Motor neuron (in vitro differentiated cells): ENCODE measurements around the gene SLC35E1. TPM values are rescaled to one million over a fixed set of nuclear protein-coding genes. Genes with fewer than 3 reads are reported as not detected.
A peak's percentile ranks its signal among the peaks of the same experiment; 100 is the strongest.

Source experiments
- ATAC-seq, 8 experiments: fragments of 200-7000 bp; cut with Tn5 transposase; replicated peaks in 6 of 8; 2 replicates each; pipeline ENCODE4 v1.8.0; 2021; ENCODE audit warnings: mild to moderate bottlenecking in 8 of 8, moderate library complexity in 8 of 8
- H3K27ac ChIP-seq, 2 donors: fragments of 250-450 bp; sonication (Bioruptor Pico); 2 replicates each; pipeline ENCODE4 v1.9.0; 2021; ENCODE audit warnings: antibody characterized with exemption in 2 of 2, mild to moderate bottlenecking in 2 of 2, moderate library complexity in 1 of 2
- H3K4me1 ChIP-seq, 2 donors: fragments of 250-450 bp; sonication (Bioruptor Pico); replicated peaks in 1 of 2; 2 replicates each; pipeline ENCODE4 v1.6.1; 2021; ENCODE audit warnings: antibody characterized with exemption in 2 of 2, mild to moderate bottlenecking in 2 of 2, moderate library complexity in 1 of 2
- H3K4me3 ChIP-seq, 5 donors: fragments of 250-450 bp; sonication (Bioruptor Pico); 2 replicates each; pipeline ENCODE4 v1.9.0; 2021; ENCODE audit warnings: antibody characterized with exemption in 5 of 5, mild to moderate bottlenecking in 5 of 5, moderate library complexity in 4 of 5
- WGBS, 10 experiments: fragments of 450-650 bp; shearing (Covaris generic); methylation state at CpG; one replicate each; pipeline ENCODE4 v1.0.0; 2022; 5-methylcytosine and 5-hydroxymethylcytosine counted together
- in situ Hi-C, 9 experiments: fragments of 400-800 bp; cut with MboI; loops; one replicate each; pipeline ENCODE4 v1.15.0; 2021; ENCODE audit warnings: low sequenced_read_pairs in 9 of 9, low pct_unique_long_range_greater_than_20kb in 2 of 9; ENCODE audit not compliant: unreplicated experiment in 9 of 9
- total RNA-seq, 8 experiments: library from RNA; unstranded; fragments of 300-600 nt; gene quantifications; 2 replicates each; pipeline versions ENCODE4 v1.2.3 to v1.2.4, GENCODE V29; 2022

Gene SLC35E1
- total RNA-seq = 10 to 100 TPM; 19.5 to 37.4 (median 29.2) TPM

DNA sequence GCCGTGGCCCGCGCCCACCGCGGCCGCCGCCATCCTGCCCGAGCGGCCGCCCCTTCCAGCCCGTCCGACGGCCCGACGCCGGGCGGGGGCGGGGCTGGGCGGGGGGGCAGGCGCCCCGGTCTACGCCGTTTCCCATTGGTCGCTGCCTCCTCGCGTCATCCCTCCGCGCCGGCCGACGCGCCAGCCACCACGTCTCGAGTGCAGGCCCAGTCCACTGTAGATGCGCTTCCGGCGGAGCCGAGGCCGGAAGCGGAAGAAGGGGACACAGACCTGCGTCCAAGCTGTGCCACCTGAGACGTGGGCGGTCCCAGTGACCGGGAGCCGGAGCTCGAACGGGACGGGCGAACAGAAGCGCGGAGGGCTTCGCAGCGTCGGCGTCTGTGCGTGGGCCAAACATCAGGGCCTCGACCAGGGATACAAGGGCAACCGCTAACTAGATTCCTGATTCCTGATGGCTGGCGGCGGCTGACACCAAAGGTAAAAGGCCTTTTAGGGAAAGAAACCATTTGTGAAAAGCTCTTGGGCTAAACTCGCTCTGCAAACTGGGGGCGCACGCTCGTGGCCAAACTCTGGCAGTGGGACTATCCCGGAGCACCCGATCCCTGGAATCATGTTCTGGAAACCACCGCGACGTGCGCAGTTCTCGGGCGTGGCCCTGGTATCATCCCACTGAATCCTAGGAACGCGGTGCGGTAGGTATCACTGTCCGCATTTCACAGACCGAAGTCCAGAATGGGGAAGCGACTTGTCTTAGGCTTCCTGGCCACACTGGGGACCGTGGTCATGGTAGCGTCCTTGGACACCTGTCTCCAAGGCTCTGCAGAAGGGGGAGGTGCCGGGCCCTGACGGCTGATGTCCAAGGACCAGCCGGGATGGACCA is at the start of gene SLC35E1:
Gene SLC35E1, minus strand, starts transcription at position 84 of the 880 bp plus-strand sequence. Its CDS starts 51 bp downstream, at position 33.
- in situ Hi-C loops = loop anchor here in 1 of 9 experiments (10.0 kb wide), 1 partner anchor 52 kb away; the partner anchor contains the start of gene MED26
- WGBS, 10 experiments = 0 to 4% (median 0%) methylated on average over 1 to 17 of the region's 83 CpGs; no CpG with 5 or more reads in 1 of the 10 experiments

GRCh38 chr19:16621165-16621800 is 49.1 kb upstream of the SLC35E1 start:
- Histone ChIP-seq H3K4me3 (no peak overlapping the region), H3K4me1 (peaks cover under 1 to 4% of the 10 kb centered on the region in 2 donors), H3K27ac (no peak overlapping the region)
- WGBS, 10 experiments = 20 to 100% (median 90%) methylated on average over 1 to 6 of the region's 7 CpGs; no CpG with 5 or more reads in 3 of the 10 experiments
- in situ Hi-C loops = loop anchor here in 1 of 9 experiments (10.0 kb wide), 1 partner anchor 46 kb away; the partner anchor contains the start of gene SLC35E1
- ATAC-seq = no peak

More for the DNA sequence above, at the start of gene SLC35E1:
- peak; percentile 90 to 97 (median 94) for ATAC-seq
- Histone ChIP-seq H3K4me1 (peaks cover 14 to 30% of the 10 kb centered on the region in 2 donors), H3K27ac (peak within 1 kb of the TSS; percentile 88 to 96), H3K4me3 (peak within 1 kb of the TSS; percentile 66 to 88 (median 74))

DNA sequence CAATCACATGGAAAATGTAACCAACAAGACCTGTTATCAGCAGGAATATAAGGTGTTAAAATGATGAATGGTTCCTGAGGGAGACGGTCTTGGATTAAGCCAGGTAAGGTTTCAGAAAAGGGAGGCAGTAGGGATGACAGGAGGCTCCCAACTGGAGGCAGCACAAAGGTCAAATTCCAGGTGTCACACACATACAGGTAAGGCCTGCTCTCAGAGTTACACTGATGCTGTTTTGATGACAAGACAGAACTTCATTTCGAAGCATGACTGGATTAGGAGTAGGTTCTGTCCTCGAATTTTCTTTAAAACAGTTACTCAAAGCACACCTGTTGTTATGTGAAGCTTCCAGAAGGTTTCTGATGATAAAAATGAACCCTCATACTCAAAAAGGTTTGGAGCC is 48.4 kb upstream of the SLC35E1 start:
- in situ Hi-C loops = loop anchor here in 1 of 9 experiments (10.0 kb wide), 1 partner anchor 46 kb away; the partner anchor contains the start of gene SLC35E1
- no peak overlapping the region for H3K4me3 ChIP-seq
- ATAC-seq = no peak
- H3K27ac ChIP-seq = no peak overlapping the region
- no peaks in the 10 kb centered on the region for H3K4me1 ChIP-seq
- 58 to 90% (median 80%) methylated on average over 2 to 3 of the region's 3 CpGs; no CpG with 5 or more reads in 3 of the 10 experiments for WGBS, 10 experiments

DNA sequence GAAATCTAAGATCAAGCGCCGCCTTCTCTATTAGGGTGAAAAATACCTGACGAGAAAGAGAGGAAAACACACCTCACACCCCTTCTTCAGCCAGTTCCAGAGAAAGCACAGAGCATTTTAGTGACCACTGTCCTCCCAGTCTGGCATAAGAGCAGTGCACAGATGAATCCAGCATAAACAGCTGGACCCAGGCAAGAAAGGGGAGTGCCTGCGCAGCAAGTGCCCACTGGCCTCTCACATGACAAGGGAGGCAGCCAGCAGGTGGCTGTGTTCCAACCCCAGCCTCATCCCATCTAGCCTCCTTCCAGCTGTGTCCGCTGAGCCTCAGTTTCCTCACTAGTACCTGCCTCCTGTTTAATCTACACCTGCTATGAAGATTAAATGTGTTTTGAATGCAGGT is 47.8 kb upstream of the SLC35E1 start:
- in situ Hi-C loops = loop anchor here in 1 of 9 experiments (10.0 kb wide), 1 partner anchor 45 kb away; the partner anchor contains the start of gene SLC35E1
- no peak overlapping the region for H3K4me3 ChIP-seq
- H3K27ac ChIP-seq = no peak overlapping the region
- WGBS, 10 experiments = 80 to 100% (median 87%) methylated on average over 1 to 3 of the region's 5 CpGs; no CpG with 5 or more reads in 7 of the 10 experiments
- H3K4me1 ChIP-seq = no peaks in the 10 kb centered on the region
- peak in 4 of 8 experiments; percentile 8 to 28 (median 12) for ATAC-seq

- no peak overlapping the region for H3K4me3 ChIP-seq
- no peak overlapping the region for H3K27ac ChIP-seq
- peak in 7 of 8 experiments; percentile 6 to 56 (median 18) for ATAC-seq
- in situ Hi-C loops = no loop called here
- 0 to 93% (median 62%) methylated on average over 1 to 3 of the region's 7 CpGs; no CpG with 5 or more reads in 4 of the 10 experiments for WGBS, 10 experiments
- H3K4me1 ChIP-seq = no peaks in the 10 kb centered on the region
These were observed 47.2 kb upstream of the SLC35E1 start for GRCh38 chr19:16619457-16619856.

DNA sequence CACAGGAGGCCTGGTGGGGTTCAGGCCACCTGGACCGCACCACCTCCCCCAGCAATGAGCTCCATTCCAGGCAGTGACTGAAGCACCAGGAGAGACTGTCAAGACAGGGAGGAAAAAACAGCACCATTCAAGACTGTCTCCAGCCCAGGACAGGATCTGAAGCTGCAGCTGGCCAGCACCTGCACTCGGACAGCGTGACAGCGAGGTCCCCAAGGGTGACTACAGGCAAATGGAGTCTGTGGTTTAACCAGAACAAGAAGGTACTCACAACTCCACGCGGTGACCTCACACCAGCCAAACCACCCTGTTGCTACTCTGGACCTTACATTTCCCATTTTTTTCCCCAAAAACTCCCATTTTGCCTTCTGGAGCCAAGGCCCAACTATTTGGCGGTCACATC is 46.0 kb upstream of the SLC35E1 start:
- Histone ChIP-seq H3K4me3 (no peak overlapping the region), H3K4me1 (no peaks in the 10 kb centered on the region), H3K27ac (no peak overlapping the region)
- ATAC-seq = no peak
- WGBS, 10 experiments = 80 to 100% (median 95%) methylated on average over 1 to 4 of the region's 7 CpGs; no CpG with 5 or more reads in 7 of the 10 experiments
- in situ Hi-C loops = no loop called here

DNA sequence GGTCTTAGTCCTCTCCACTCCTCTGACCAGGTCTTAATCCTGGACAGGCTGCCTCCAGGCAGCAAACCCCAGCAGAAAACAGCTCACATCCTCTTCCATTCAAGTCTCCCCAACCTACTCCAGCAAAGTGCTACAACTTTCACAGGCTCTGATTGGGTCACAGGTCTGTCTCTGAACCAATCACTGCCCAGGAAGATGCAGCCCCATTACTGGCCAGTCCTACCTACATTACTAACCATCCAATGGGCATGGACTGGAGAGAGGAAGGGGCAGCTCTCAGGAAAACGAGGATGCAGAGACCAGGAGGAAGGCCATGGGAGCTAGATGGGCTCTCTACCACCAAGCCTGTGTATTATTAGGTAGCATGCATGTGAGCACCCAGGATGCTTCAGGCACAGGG is 43.6 kb upstream of the SLC35E1 start:
- H3K4me1 ChIP-seq = no peaks in the 10 kb centered on the region
- in situ Hi-C loops = no loop called here
- WGBS, 10 experiments = 17 to 60% methylated on average over 1 of the region's 1 CpG; no CpG with 5 or more reads in 8 of the 10 experiments
- ATAC-seq = peak in 2 of 8 experiments; percentile 34 to 73
- H3K27ac ChIP-seq = no peak overlapping the region
- no peak overlapping the region for H3K4me3 ChIP-seq

- no peak for ATAC-seq
- H3K4me1 ChIP-seq = no peaks in the 10 kb centered on the region
- 40 to 93% (median 60%) methylated on average over 1 to 2 of the region's 2 CpGs; no CpG with 5 or more reads in 7 of the 10 experiments for WGBS, 10 experiments
- in situ Hi-C loops = no loop called here
- H3K27ac ChIP-seq = no peak overlapping the region
- no peak overlapping the region for H3K4me3 ChIP-seq
These were observed 42.7 kb upstream of the SLC35E1 start for GRCh38 chr19:16614941-16615340.

GRCh38 chr19:16613841-16614240 is 41.6 kb upstream of the SLC35E1 start:
- Histone ChIP-seq H3K4me1 (no peaks in the 10 kb centered on the region), H3K27ac (no peak overlapping the region), H3K4me3 (no peak overlapping the region)
- 75 to 100% (median 95%) methylated on average over 1 to 2 of the region's 2 CpGs; no CpG with 5 or more reads in 7 of the 10 experiments for WGBS, 10 experiments
- in situ Hi-C loops = no loop called here
- ATAC-seq = no peak

GRCh38 chr19:16612636-16613035 is 40.4 kb upstream of the SLC35E1 start:
- no peak overlapping the region for H3K27ac ChIP-seq
- 38 to 100% (median 78%) methylated on average over 1 to 3 of the region's 3 CpGs; no CpG with 5 or more reads in 1 of the 10 experiments for WGBS, 10 experiments
- in situ Hi-C loops = no loop called here
- H3K4me3 ChIP-seq = no peak overlapping the region
- H3K4me1 ChIP-seq = no peaks in the 10 kb centered on the region
- no peak for ATAC-seq

- H3K27ac ChIP-seq = no peak overlapping the region
- peaks cover 0 to 2% of the 10 kb centered on the region in 2 donors for H3K4me1 ChIP-seq
- no peak for ATAC-seq
- H3K4me3 ChIP-seq = no peak overlapping the region
- 80 to 100% (median 90%) methylated on average over 1 to 6 of the region's 6 CpGs; no CpG with 5 or more reads in 2 of the 10 experiments for WGBS, 10 experiments
- in situ Hi-C loops = no loop called here
These were observed 38.9 kb upstream of the SLC35E1 start for GRCh38 chr19:16611121-16611520.

DNA sequence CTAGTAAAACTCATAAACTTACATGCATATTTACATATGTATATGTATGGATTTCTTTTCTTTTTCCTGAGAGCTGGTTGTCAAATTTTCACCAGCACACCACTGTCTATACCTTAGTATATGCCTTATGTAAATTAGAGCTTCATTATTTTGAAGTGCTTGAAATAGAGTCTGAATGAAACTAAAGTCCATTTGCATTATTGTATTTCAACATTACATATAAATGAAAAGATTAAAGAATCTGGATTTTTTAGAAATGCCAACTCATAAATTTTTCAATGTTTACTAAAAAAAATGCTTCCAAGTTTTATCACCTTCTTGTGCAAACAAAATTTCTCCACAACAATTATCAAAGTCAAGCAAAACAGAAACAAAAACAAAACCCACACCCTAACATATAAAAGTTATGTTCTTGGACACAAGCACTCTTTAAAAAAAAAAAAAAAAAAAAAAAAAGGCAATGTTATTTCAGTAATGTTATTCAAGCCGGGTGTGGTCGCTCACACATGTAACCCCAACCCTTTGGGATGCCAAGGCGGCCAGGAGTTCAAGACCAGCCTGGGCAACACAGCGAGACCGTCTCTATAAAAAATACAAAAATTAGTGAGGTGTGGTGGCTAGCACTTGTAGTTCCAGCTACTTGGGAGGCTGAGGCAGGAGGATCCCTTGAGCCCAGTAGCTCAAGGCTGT is 37.4 kb upstream of the SLC35E1 start:
- ATAC-seq = peak in 2 of 8 experiments; percentile 24 to 74
- WGBS, 10 experiments = 10 to 100% (median 79%) methylated on average over 2 to 5 of the region's 5 CpGs; no CpG with 5 or more reads in 2 of the 10 experiments
- no peak overlapping the region for H3K27ac ChIP-seq
- H3K4me3 ChIP-seq = no peak overlapping the region
- peaks cover 0 to 6% of the 10 kb centered on the region in 2 donors for H3K4me1 ChIP-seq
- in situ Hi-C loops = no loop called here
